HepG2 (cell line): ENCODE results near the gene PIGK. TPM values are rescaled to one million over a fixed set of nuclear protein-coding genes. Genes with fewer than 3 reads are reported as not detected.

Experiments used
- ATAC-seq: fragments of 200-7000 bp; cut with Tn5 transposase; 3 replicates; pipeline ENCODE4 v1.9.1; 2020; ENCODE audit warnings: mild to moderate bottlenecking, moderate library complexity
- BruUV-seq: library from RNA; stranded (reverse); fragments of 400-500 nt; replicated peaks from 2 replicates; lab custom pipeline; 2021; lab: Mats Ljungman, UMichigan
- CTCF ChIA-PET: fragments of 300-600 bp; formaldehyde crosslinking; extraction: SDS; loops from one replicate; lab custom pipeline; 2021; ENCODE audit warnings: low total read pairs, inconsistent platforms, low intra/inter-chr PET ratio; lab: Yijun Ruan, JAX
- POLR2A ChIA-PET: fragments of 350-600 bp; sonication (Branson Sonifier 250); formaldehyde crosslinking; loops from one replicate; lab custom pipeline; 2020; ENCODE audit warnings: antibody characterized with exemption, inconsistent platforms; lab: Yijun Ruan, JAX
- DNase-seq: peaks from one replicate; pipeline ENCODE4 v3.0.0-alpha.2; 2015; ENCODE audit warnings: low spot score
- FAIRE-seq: peaks from 3 replicates; lab custom pipeline; 2011; peaks lifted over from hg19 to GRCh38; lab: Jason Lieb, UNC
- H2AFZ ChIP-seq: one replicate; pipeline ENCODE4 v1.6.1; 2011; ENCODE audit warnings: low read length, inconsistent platforms
- H3K27ac ChIP-seq: fragments of 300-600 bp; 3 replicates; pipeline ENCODE4 v1.8.0; 2011; ENCODE audit warnings: mixed run types, mild to moderate bottlenecking, mixed read lengths, low read length, inconsistent platforms; ENCODE audit not compliant: insufficient read depth; ENCODE audit errors: extremely low read length
- H3K27me3 ChIP-seq, 2 experiments: fragments of 200-600 bp in 1 of 2; 2 replicates in 1 of 2; 3 replicates in 1 of 2; pipeline versions ENCODE4 v1.6.0 to v1.8.0; 2011; ENCODE audit warnings: low read length in 2 of 2, mild to moderate bottlenecking in 2 of 2, moderate library complexity in 2 of 2, inconsistent platforms in 1 of 2; ENCODE audit not compliant: insufficient read depth in 2 of 2, control insufficient read depth in 1 of 2
- H3K36me3 ChIP-seq, 2 experiments: fragments of 200-600 bp in 1 of 2; replicated peaks in 1 of 2; 2 replicates in 1 of 2; 3 replicates in 1 of 2; pipeline versions ENCODE4 v1.5.1 to v1.8.0; 2011; ENCODE audit warnings: low read length in 2 of 2, inconsistent platforms in 1 of 2; ENCODE audit not compliant: insufficient read depth in 2 of 2, control insufficient read depth in 1 of 2
- H3K4me1 ChIP-seq: 2 replicates; pipeline ENCODE4 v1.5.1; 2012; ENCODE audit warnings: low read length, inconsistent platforms; ENCODE audit not compliant: insufficient read depth
- H3K4me2 ChIP-seq: 2 replicates; pipeline ENCODE4 v1.6.0; 2011; ENCODE audit warnings: low read depth, low read length, inconsistent platforms
- H3K4me3 ChIP-seq, 3 experiments: fragments of 200-600 bp in 1 of 3; sonication (generic), shearing (Covaris generic) in 1 of 3; replicated peaks in 1 of 3; 2 replicates each; pipeline ENCODE4 v1.5.1; 2011 to 2016; ENCODE audit warnings: low read length in 3 of 3, inconsistent platforms in 2 of 3, low read depth in 2 of 3, mild to moderate bottlenecking in 2 of 3, control low read depth in 1 of 3, mixed read lengths in 1 of 3; ENCODE audit not compliant: insufficient read depth in 1 of 3
- H3K79me2 ChIP-seq: one replicate; pipeline ENCODE4 v1.6.1; 2011; ENCODE audit warnings: low read length, inconsistent platforms; ENCODE audit not compliant: insufficient read depth
- H3K9ac ChIP-seq: 2 replicates; pipeline ENCODE4 v1.6.0; 2011; ENCODE audit warnings: mild to moderate bottlenecking, low read depth, low read length, inconsistent platforms; ENCODE audit not compliant: insufficient read depth
- H3K9me3 ChIP-seq: 2 replicates; pipeline ENCODE4 v1.5.1; 2012; ENCODE audit warnings: mild to moderate bottlenecking, low read length
- H4K20me1 ChIP-seq: 2 replicates; pipeline ENCODE4 v1.6.0; 2011; ENCODE audit warnings: inconsistent platforms, mild to moderate bottlenecking, low read length, moderate library complexity; ENCODE audit not compliant: insufficient read depth
- ATF6 ChIP-seq: sonication (generic); formaldehyde crosslinking; conservative IDR thresholded peaks from 2 replicates; pipeline ENCODE4 v1.4.0; 2020; ENCODE audit warnings: missing genetic modification reagents
- FLYWCH1 ChIP-seq: sonication (generic); formaldehyde crosslinking; IDR thresholded peaks from 2 replicates; pipeline ENCODE4 v1.8.1; 2023; ENCODE audit warnings: mild to moderate bottlenecking, missing genetic modification reagents
- JUN ChIP-seq: sonication (generic); formaldehyde crosslinking; IDR thresholded peaks from 2 replicates; pipeline ENCODE4 v1.4.0; 2020; ENCODE audit warnings: mild to moderate bottlenecking, missing genetic modification reagents
- MXI1 ChIP-seq: IDR thresholded peaks from 3 replicates; pipeline ENCODE4 v1.6.1; 2012; ENCODE audit warnings: low read depth, low read length, inconsistent platforms, borderline replicate concordance
- TAF15 ChIP-seq: fragments of 200-400 bp; formaldehyde crosslinking; IDR thresholded peaks from one replicate; pipeline ENCODE4 v1.6.1; 2018; ENCODE audit warnings: mild to moderate bottlenecking, low read depth, low read length; ENCODE audit not compliant: poor library complexity, severe bottlenecking
- ZBTB49 ChIP-seq: sonication (generic); formaldehyde crosslinking; IDR thresholded peaks from 2 replicates; pipeline ENCODE4 v1.4.0; 2020; ENCODE audit warnings: missing genetic modification reagents, borderline replicate concordance
- ZNF281 ChIP-seq: sonication (generic); formaldehyde crosslinking; IDR thresholded peaks from 2 replicates; pipeline ENCODE4 v1.4.0; 2020; ENCODE audit warnings: missing genetic modification reagents, borderline replicate concordance
- ZNF460 ChIP-seq: sonication (generic); formaldehyde crosslinking; IDR thresholded peaks from 2 replicates; pipeline ENCODE4 v1.5.1; 2020; ENCODE audit warnings: missing genetic modification reagents, mild to moderate bottlenecking, borderline replicate concordance
- WGBS: methylation state at CpG from one replicate; pipeline ENCODE4 v1.1.6; 2017; ENCODE audit warnings: low lambda C conversion rate; 5-methylcytosine and 5-hydroxymethylcytosine counted together
- in situ Hi-C: cut with HindIII; loops from 2 replicates; pipeline ENCODE4 v1.10.0; 2017; ENCODE audit warnings: low pct_unique_long_range_greater_than_20kb; ENCODE audit not compliant: extremely low pct_ligation_motif_present
- intact Hi-C: fragments of 100-400 bp; cut with micrococcal nuclease; formaldehyde crosslinking; loops from one replicate; pipeline ENCODE4 v1.10.0; 2022; ENCODE audit not compliant: unreplicated experiment
- polyA plus RNA-seq, 8 experiments: library from polyadenylated mRNA; depleted of rRNA in 3 of 8; stranded (reverse) in 7 of 8; unstranded in 1 of 8; fragments of >200 nt; fragmentation: Illumina TruSeq in 4 of 8; extraction: Trizol in 4 of 8; gene quantifications; 2 replicates each; pipeline versions ENCODE4 v1.2.1 to v1.2.3, GENCODE V29; 2011 to 2016; ENCODE audit warnings: low read depth in 4 of 8, missing spikeins in 1 of 8, mixed read lengths in 1 of 8; ENCODE audit not compliant: insufficient read depth in 1 of 8
- total RNA-seq, 5 experiments: library from RNA; depleted of rRNA; stranded (reverse); fragments of >200 nt; fragmentation: Illumina TruSeq; extraction: Trizol; gene quantifications; 2 replicates each; pipeline ENCODE4 v1.2.3, GENCODE V29; 2016; ENCODE audit warnings: low read depth in 1 of 5

The PIGK gene
- total and polyA plus RNA-seq, 2 of the 13 experiments (the other 11 are each of a cell fraction or from before 2014, with no cell fraction given), result 14.7 to 38.5 TPM

GRCh38 chr1:77081834-77082233 lies 137.4 kb downstream of the PIGK start:
- BruUV-seq, result no TSS peak
- POLR2A ChIA-PET, result no interaction called here
- CTCF ChIA-PET, result no interaction called here
- TF ChIP-seq ZBTB49 (CRISPR knock-in tag), result no peak
- TF ChIP-seq ZNF460 (CRISPR knock-in tag), result no peak
- no peak for TF ChIP-seq TAF15
- no peak for TF ChIP-seq ZNF281
- no peak for TF ChIP-seq FLYWCH1 (CRISPR knock-in tag)
- no peak for TF ChIP-seq JUN (CRISPR knock-in tag)
- no peak for TF ChIP-seq ATF6 (CRISPR knock-in tag)
- TF ChIP-seq MXI1, result no peak

More at GRCh38 chr1:77081834-77082233, 137.4 kb downstream of the PIGK start:
- Histone ChIP-seq H3K9me3 (no peaks in the 10 kb centered on the region), H3K9ac (no peak overlapping the region), H3K4me2 (no peak overlapping the region), H4K20me1 (no peaks in the 10 kb centered on the region), H3K4me1 (no peaks in the 10 kb centered on the region), H3K79me2 (no peaks in the 10 kb centered on the region), H3K36me3 (no peaks in the 10 kb centered on the region), H2AFZ (no peak overlapping the region), H3K27ac (no peak overlapping the region), H3K4me3 (no peak overlapping the region), H3K27me3 (no peaks in the 10 kb centered on the region)
- no peak for DNase-seq
- no peak for FAIRE-seq
- ATAC-seq, result no peak
- intact Hi-C loops, result no loop called here
- WGBS, result 19% methylated on average over 4 of the region's 4 CpGs
- in situ Hi-C loops, result no loop called here
